HG02938 (cell line): Measurements from ENCODE around the gene CYP2R1.

Experiments used
- ATAC-seq: cut with Tn5 transposase; IDR thresholded peaks from one replicate; pipeline ENCODE4 v1.9.1; 2021; ENCODE audit warnings: mild to moderate bottlenecking, moderate library complexity; ENCODE audit not compliant: unreplicated experiment

The CYP2R1 gene

GRCh38 chr11:14835496-14836492 lies 56.2 kb downstream of the CYP2R1 start:
- ATAC-seq, result no peak
